H9 (cell line): ENCODE measurements around the gene CRACDL. TPM values are rescaled to one million over a fixed set of nuclear protein-coding genes. Genes with fewer than 3 reads are reported as not detected.

ENCODE experiments used
- DNase-seq: peaks from one replicate; pipeline ENCODE4 v3.0.0-alpha.2; 2017
- H2AFZ ChIP-seq: one replicate; pipeline ENCODE4 v1.6.1; 2013; ENCODE audit warnings: mild to moderate bottlenecking, low read length, control low read depth, moderate library complexity
- H2AK5ac ChIP-seq: 2 replicates; pipeline ENCODE4 v1.6.1; 2013; ENCODE audit warnings: low read length, control low read depth, mixed read lengths; ENCODE audit not compliant: insufficient read length
- H2BK120ac ChIP-seq: one replicate; pipeline ENCODE4 v1.6.1; 2013; ENCODE audit warnings: low read depth, mild to moderate bottlenecking, low read length, control low read depth, inconsistent platforms; ENCODE audit not compliant: poor library complexity, severe bottlenecking
- H2BK12ac ChIP-seq: 2 replicates; pipeline ENCODE4 v1.6.1; 2013; ENCODE audit warnings: low read length, control low read depth, mixed read lengths, low read depth; ENCODE audit not compliant: insufficient read length
- H2BK15ac ChIP-seq: 2 replicates; pipeline ENCODE4 v1.6.1; 2013; ENCODE audit warnings: low read depth, low read length, control low read depth
- H2BK20ac ChIP-seq: one replicate; pipeline ENCODE4 v1.6.1; 2013; ENCODE audit warnings: low read depth, mild to moderate bottlenecking, low read length, control low read depth, inconsistent platforms; ENCODE audit not compliant: poor library complexity, severe bottlenecking
- H2BK5ac ChIP-seq: 2 replicates; pipeline ENCODE4 v1.6.1; 2013; ENCODE audit warnings: low read length, control low read depth, mixed read lengths; ENCODE audit not compliant: insufficient read length
- H3K14ac ChIP-seq: 2 replicates; pipeline ENCODE4 v1.6.1; 2013; ENCODE audit warnings: low read length, control low read depth; ENCODE audit not compliant: insufficient read depth
- H3K18ac ChIP-seq: 2 replicates; pipeline ENCODE4 v1.6.1; 2013; ENCODE audit warnings: low read depth, mild to moderate bottlenecking, mixed read lengths, low read length, control low read depth; ENCODE audit not compliant: insufficient read length
- H3K23ac ChIP-seq: 2 replicates; pipeline ENCODE4 v1.6.1; 2013; ENCODE audit warnings: low read length, control low read depth, mixed read lengths, low read depth; ENCODE audit not compliant: insufficient read length
- H3K23me2 ChIP-seq: 2 replicates; pipeline ENCODE4 v1.6.1; 2013; ENCODE audit warnings: low read depth, mild to moderate bottlenecking, mixed read lengths, low read length, control low read depth; ENCODE audit not compliant: insufficient read length, poor library complexity, severe bottlenecking
- H3K27ac ChIP-seq: 2 replicates; pipeline ENCODE4 v1.5.1; 2013; ENCODE audit warnings: low read length, control low read depth, mixed read lengths, low read depth; ENCODE audit not compliant: insufficient read length
- H3K27me3 ChIP-seq: 2 replicates; pipeline ENCODE4 v1.6.1; 2013; ENCODE audit warnings: low read length, control low read depth, inconsistent platforms; ENCODE audit not compliant: insufficient read depth
- H3K4ac ChIP-seq: 2 replicates; pipeline ENCODE4 v1.6.1; 2013; ENCODE audit warnings: low read depth, mild to moderate bottlenecking, control low read depth, inconsistent platforms, low read length, moderate library complexity
- H3K4me1 ChIP-seq: 2 replicates; pipeline ENCODE4 v1.6.1; 2013; ENCODE audit warnings: low read length, control low read depth, inconsistent platforms; ENCODE audit not compliant: insufficient read depth
- H3K4me2 ChIP-seq: 2 replicates; pipeline ENCODE4 v1.6.1; 2013; ENCODE audit warnings: low read length, control low read depth, mixed read lengths; ENCODE audit not compliant: insufficient read length, insufficient read depth
- H3K56ac ChIP-seq: 2 replicates; pipeline ENCODE4 v1.6.1; 2013; ENCODE audit warnings: low read depth, mild to moderate bottlenecking, mixed read lengths, low read length, control low read depth; ENCODE audit not compliant: insufficient read length
- H3K79me1 ChIP-seq: 2 replicates; pipeline ENCODE4 v1.6.1; 2013; ENCODE audit warnings: low read depth, mild to moderate bottlenecking, moderate library complexity, low read length, control low read depth, inconsistent platforms; ENCODE audit not compliant: insufficient read depth, poor library complexity, severe bottlenecking
- H3K79me2 ChIP-seq: 2 replicates; pipeline ENCODE4 v1.6.1; 2013; ENCODE audit warnings: low read length, control low read depth, inconsistent platforms; ENCODE audit not compliant: insufficient read depth
- H3K9ac ChIP-seq: 2 replicates; pipeline ENCODE4 v1.6.1; 2013; ENCODE audit warnings: low read length, control low read depth, mixed read lengths; ENCODE audit not compliant: insufficient read length; ENCODE audit errors: extremely low read depth
- H3K9me3 ChIP-seq: one replicate; pipeline ENCODE4 v1.6.1; 2013; ENCODE audit warnings: low read depth, low read length, inconsistent platforms; ENCODE audit not compliant: control insufficient read depth
- H3T11ph ChIP-seq: one replicate; pipeline ENCODE4 v1.6.1; 2013; ENCODE audit warnings: mild to moderate bottlenecking, low read length, control low read depth, inconsistent platforms
- H4K20me1 ChIP-seq: one replicate; pipeline ENCODE4 v1.6.1; 2013; ENCODE audit not compliant: control insufficient read depth, insufficient read length, insufficient read depth
- H4K5ac ChIP-seq: 2 replicates; pipeline ENCODE4 v1.6.1; 2013; ENCODE audit warnings: low read depth, mild to moderate bottlenecking, mixed read lengths, low read length, control low read depth; ENCODE audit not compliant: insufficient read length
- H4K8ac ChIP-seq: replicated peaks from 2 replicates; pipeline ENCODE4 v1.6.1; 2013; ENCODE audit warnings: low read length, control low read depth, mixed read lengths, low read depth; ENCODE audit not compliant: insufficient read length
- H4K91ac ChIP-seq: 2 replicates; pipeline ENCODE4 v1.6.1; 2013; ENCODE audit warnings: low read depth, mild to moderate bottlenecking, moderate library complexity, mixed read lengths, low read length, control low read depth; ENCODE audit not compliant: insufficient read length
- H3K27ac Mint-ChIP-seq, 3 experiments: 2 replicates in 2 of 3; 3 replicates in 1 of 3; pipeline ENCODE4 v1.8.0; 2020 to 2021; ENCODE audit warnings: mixed read lengths in 3 of 3, mild to moderate bottlenecking in 1 of 3, moderate library complexity in 1 of 3
- H3K27me3 Mint-ChIP-seq: 2 replicates; pipeline ENCODE4 v1.8.0; 2021; ENCODE audit warnings: low read depth, mild to moderate bottlenecking, moderate library complexity, mixed read lengths
- H3K36me3 Mint-ChIP-seq, 3 experiments: 2 replicates in 2 of 3; 3 replicates in 1 of 3; pipeline ENCODE4 v1.8.0; 2020 to 2021; ENCODE audit warnings: low read depth in 3 of 3, mixed read lengths in 3 of 3; ENCODE audit not compliant: insufficient read depth in 1 of 3
- H3K4me1 Mint-ChIP-seq, 2 experiments: 2 replicates each; pipeline ENCODE4 v1.8.0; 2020; ENCODE audit warnings: mixed read lengths in 2 of 2
- H3K4me3 Mint-ChIP-seq, 2 experiments: 2 replicates in 1 of 2; 3 replicates in 1 of 2; pipeline ENCODE4 v1.8.0; 2020 to 2021; ENCODE audit warnings: mild to moderate bottlenecking in 2 of 2, mixed read lengths in 2 of 2, moderate library complexity in 1 of 2
- H3K9me3 Mint-ChIP-seq, 2 experiments: 2 replicates in 1 of 2; 3 replicates in 1 of 2; pipeline ENCODE4 v1.8.0; 2020; ENCODE audit warnings: mild to moderate bottlenecking in 2 of 2, mixed read lengths in 2 of 2, moderate library complexity in 1 of 2
- CTCF ChIP-seq: fragments of 200-600 bp; sonication (generic); conservative IDR thresholded peaks from 3 replicates; pipeline ENCODE4 v1.8.0; 2021; ENCODE audit warnings: antibody characterized with exemption, mild to moderate bottlenecking
- WGBS: extraction: QIAGEN DNeasy Blood & Tissue Kit; methylation state at CpG from one replicate; pipeline ENCODE4 v1.1.7; 2013; ENCODE audit warnings: missing lambda C conversion rate, low lambda C conversion rate, mixed read lengths; ENCODE audit not compliant: insufficient read length; ENCODE audit errors: extremely low coverage; 5-methylcytosine and 5-hydroxymethylcytosine counted together
- total RNA-seq: library from RNA; stranded (reverse); gene quantifications from 2 replicates; pipeline ENCODE4 v1.2.1, GENCODE V29; 2021

CRACDL gene
- total RNA-seq, 1 experiment from 2014 or later, result 0.48 TPM

GRCh38 chr2:98772536-98772935 lies 163.5 kb downstream of the CRACDL start:
- Histone ChIP-seq H3K23ac (no peak overlapping the region), H3K27me3 (no peaks in the 10 kb centered on the region), H4K5ac (no peak overlapping the region), H3K4ac (no peak overlapping the region), H3K9me3 (no peaks in the 10 kb centered on the region), H3K79me1 (no peaks in the 10 kb centered on the region), H3K18ac (no peak overlapping the region), H2BK12ac (no peak overlapping the region), H2AFZ (no peak overlapping the region), H2BK120ac (no peak overlapping the region), H3K4me1 (peaks cover 2% of the 10 kb centered on the region; the same call in 1 of the 2 replicates), H4K20me1 (peaks cover 2% of the 10 kb centered on the region), H4K91ac (no peak overlapping the region), H3K56ac (no peak overlapping the region), H3K9ac (no peak overlapping the region), H3K23me2 (no peaks in the 10 kb centered on the region), H3K79me2 (no peaks in the 10 kb centered on the region), H2BK15ac (no peak overlapping the region), H4K8ac (no peak overlapping the region), H3K27ac (no peak overlapping the region), H3K14ac (no peak overlapping the region), H3T11ph (no peak overlapping the region), H2BK5ac (no peak overlapping the region), H2BK20ac (no peak overlapping the region), H2AK5ac (no peak overlapping the region), H3K4me2 (no peak overlapping the region)
- peaks cover 35 to 50% of the 10 kb centered on the region in 2 experiments for H3K4me1 Mint-ChIP-seq
- TF ChIP-seq CTCF, result no peak
- peaks cover under 1 to 4% of the 10 kb centered on the region in 2 experiments; a peak in 3 of 5 replicates for H3K9me3 Mint-ChIP-seq
- peaks cover 7% of the 10 kb centered on the region for H3K27me3 Mint-ChIP-seq
- WGBS, result no CpG with 5 or more reads among the region's 8 CpGs
- H3K27ac Mint-ChIP-seq, result no peak overlapping the region
- no peaks in the 10 kb centered on the region for H3K36me3 Mint-ChIP-seq
- H3K4me3 Mint-ChIP-seq, result no peak overlapping the region
- no peak for DNase-seq
